PC-9 (cell line): ENCODE measurements around the gene LRRTM4. TPM values are rescaled to one million over a fixed set of nuclear protein-coding genes. Genes with fewer than 3 reads are reported as not detected.

ENCODE experiments used
- BruUV-seq: library from RNA; stranded (reverse); fragments of 400-500 nt; replicated peaks from 2 replicates; lab custom pipeline; 2021; lab: Mats Ljungman, UMichigan
- CTCF ChIA-PET: fragments of 300-600 bp; sonication (Branson Sonifier 250); formaldehyde crosslinking; loops from one replicate; lab custom pipeline; 2022; ENCODE audit warnings: antibody characterized with exemption; lab: Charles Lee
- POLR2A ChIA-PET: fragments of 300-600 bp; sonication (Branson Sonifier 250); formaldehyde crosslinking; loops from one replicate; lab custom pipeline; 2022; ENCODE audit warnings: antibody characterized with exemption; ENCODE audit not compliant: unreplicated experiment; lab: Charles Lee
- DNase-seq, 2 experiments: peaks; one replicate each; pipeline versions ENCODE4 v3.0.0 to v3.0.0-alpha.2; 2015 to 2022; ENCODE audit warnings: mixed read lengths in 1 of 2
- H2AFZ ChIP-seq: fragments of 200-600 bp; sonication (generic); 2 replicates; pipeline ENCODE4 v1.8.1; 2017; ENCODE audit warnings: antibody characterized with exemption
- H3F3A ChIP-seq: fragments of 200-600 bp; sonication (generic); 2 replicates; pipeline ENCODE4 v1.8.1; 2017; ENCODE audit warnings: antibody characterized with exemption, mild to moderate bottlenecking, low read depth; ENCODE audit not compliant: insufficient read depth
- H3K27ac ChIP-seq: fragments of 200-600 bp; sonication (generic); 2 replicates; pipeline ENCODE4 v1.6.1; 2016; ENCODE audit warnings: mixed run types
- H3K27me3 ChIP-seq: fragments of 200-600 bp; sonication (generic); 2 replicates; pipeline ENCODE4 v1.6.1; 2016; ENCODE audit warnings: low read depth, mixed run types; ENCODE audit not compliant: insufficient read depth
- H3K36me3 ChIP-seq: fragments of 200-600 bp; sonication (generic); 2 replicates; pipeline ENCODE4 v1.6.1; 2016; ENCODE audit warnings: low read depth, mixed run types
- H3K4me1 ChIP-seq: fragments of 200-600 bp; sonication (generic); replicated peaks from 2 replicates; pipeline ENCODE4 v1.6.1; 2016; ENCODE audit warnings: mixed run types; ENCODE audit not compliant: insufficient read depth
- H3K4me2 ChIP-seq: fragments of 200-600 bp; sonication (generic); 2 replicates; pipeline ENCODE4 v1.6.1; 2017; ENCODE audit warnings: mixed run types
- H3K4me3 ChIP-seq: fragments of 200-600 bp; sonication (generic); 2 replicates; pipeline ENCODE4 v1.6.1; 2016; ENCODE audit warnings: mixed run types
- H3K79me2 ChIP-seq: fragments of 200-600 bp; sonication (generic); 2 replicates; pipeline ENCODE4 v1.6.1; 2017; ENCODE audit warnings: low read depth, mixed run types
- H3K9me2 ChIP-seq: fragments of 200-600 bp; sonication (generic); 2 replicates; pipeline ENCODE4 v1.8.1; 2017; ENCODE audit warnings: mild to moderate bottlenecking; ENCODE audit not compliant: insufficient read depth
- H3K9me3 ChIP-seq: fragments of 200-600 bp; sonication (generic); 2 replicates; pipeline ENCODE4 v1.8.1; 2016; ENCODE audit warnings: low read depth; ENCODE audit not compliant: insufficient read depth
- H4K20me1 ChIP-seq: fragments of 200-600 bp; sonication (generic); 2 replicates; pipeline ENCODE4 v1.8.1; 2017; ENCODE audit not compliant: insufficient read depth
- EZH2 ChIP-seq: fragments of 200-600 bp; sonication (generic); IDR thresholded peaks from 2 replicates; pipeline ENCODE4 v1.8.0; 2017; ENCODE audit warnings: antibody characterized with exemption, low read depth
- intact Hi-C: fragments of 100-400 bp; cut with micrococcal nuclease; formaldehyde crosslinking; loops from one replicate; pipeline ENCODE4 v1.10.0; 2022; ENCODE audit not compliant: unreplicated experiment
- total RNA-seq: library from RNA; stranded (reverse); gene quantifications from 2 replicates; pipeline ENCODE4 v1.2.3, GENCODE V29; 2021
- TF ChIP-seq, protein P1 (sequence below): fragments of 200-600 bp; sonication (generic); conservative IDR thresholded peaks from 2 replicates; pipeline ENCODE4 v1.6.1; 2017; ENCODE audit warnings: mixed run types, antibody characterized with exemption, mild to moderate bottlenecking, moderate library complexity

Gene LRRTM4
- total RNA-seq, 1 experiment from 2014 or later: 2.2 TPM

DNA sequence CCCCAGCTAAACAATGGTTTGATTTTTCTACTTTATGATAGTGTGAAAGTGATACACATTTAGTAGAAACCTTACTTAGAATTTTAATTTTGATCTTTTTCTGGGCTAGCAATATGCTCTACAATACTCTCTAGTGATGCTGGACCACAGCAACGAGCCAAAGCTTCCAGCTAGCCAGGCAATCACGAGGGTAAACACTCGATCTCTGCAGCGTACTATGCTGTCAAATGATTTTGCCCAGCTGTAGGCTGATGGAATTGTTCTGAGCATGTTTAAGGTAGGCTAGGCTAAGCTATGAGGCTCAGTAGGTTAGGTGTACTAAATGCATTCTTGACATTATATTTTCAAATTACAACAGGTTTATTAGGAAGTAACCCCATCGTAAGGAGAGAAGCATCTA lies 207.5 kb downstream of the LRRTM4 start:
- BruUV-seq: no TSS peak
- H3K4me1 ChIP-seq: no peaks in the 10 kb centered on the region
- POLR2A ChIA-PET: no interaction called here
- H3K79me2 ChIP-seq: no peaks in the 10 kb centered on the region
- H3K4me3 ChIP-seq: no peak overlapping the region
- intact Hi-C loops: no loop called here
- no peaks in the 10 kb centered on the region for H3K9me3 ChIP-seq
- no peaks in the 10 kb centered on the region for H4K20me1 ChIP-seq
- no peaks in the 10 kb centered on the region for H3K36me3 ChIP-seq
- no peaks in the 10 kb centered on the region for H3K27me3 ChIP-seq
- no peak overlapping the region for H3K4me2 ChIP-seq
- no peaks in the 10 kb centered on the region for H3F3A ChIP-seq
- TF ChIP-seq, protein P1, sequence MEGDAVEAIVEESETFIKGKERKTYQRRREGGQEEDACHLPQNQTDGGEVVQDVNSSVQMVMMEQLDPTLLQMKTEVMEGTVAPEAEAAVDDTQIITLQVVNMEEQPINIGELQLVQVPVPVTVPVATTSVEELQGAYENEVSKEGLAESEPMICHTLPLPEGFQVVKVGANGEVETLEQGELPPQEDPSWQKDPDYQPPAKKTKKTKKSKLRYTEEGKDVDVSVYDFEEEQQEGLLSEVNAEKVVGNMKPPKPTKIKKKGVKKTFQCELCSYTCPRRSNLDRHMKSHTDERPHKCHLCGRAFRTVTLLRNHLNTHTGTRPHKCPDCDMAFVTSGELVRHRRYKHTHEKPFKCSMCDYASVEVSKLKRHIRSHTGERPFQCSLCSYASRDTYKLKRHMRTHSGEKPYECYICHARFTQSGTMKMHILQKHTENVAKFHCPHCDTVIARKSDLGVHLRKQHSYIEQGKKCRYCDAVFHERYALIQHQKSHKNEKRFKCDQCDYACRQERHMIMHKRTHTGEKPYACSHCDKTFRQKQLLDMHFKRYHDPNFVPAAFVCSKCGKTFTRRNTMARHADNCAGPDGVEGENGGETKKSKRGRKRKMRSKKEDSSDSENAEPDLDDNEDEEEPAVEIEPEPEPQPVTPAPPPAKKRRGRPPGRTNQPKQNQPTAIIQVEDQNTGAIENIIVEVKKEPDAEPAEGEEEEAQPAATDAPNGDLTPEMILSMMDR: no peak
- TF ChIP-seq EZH2: no peak
- CTCF ChIA-PET: no interaction called here
- no peak for DNase-seq
- no peaks in the 10 kb centered on the region for H3K9me2 ChIP-seq
- no peak overlapping the region for H2AFZ ChIP-seq
- H3K27ac ChIP-seq: no peak overlapping the region

DNA sequence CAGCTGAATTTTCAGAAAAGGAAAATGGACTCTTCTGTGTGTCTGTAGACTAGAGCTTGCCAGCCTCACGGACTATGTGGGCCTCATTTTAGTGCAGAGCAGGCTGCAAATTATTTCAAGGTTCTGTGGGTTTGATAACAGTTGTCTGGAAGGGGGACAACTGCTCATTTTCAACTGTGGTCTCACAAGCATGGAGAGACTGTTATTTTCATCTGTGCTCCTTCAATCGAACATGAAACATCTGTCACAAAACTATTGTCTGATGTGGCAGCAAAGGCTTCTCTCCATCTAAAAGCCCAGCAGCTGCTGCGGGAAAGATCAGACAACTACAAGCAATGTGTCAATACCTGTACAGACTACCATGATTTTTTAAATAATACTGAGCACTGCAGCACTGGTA lies 211.8 kb downstream of the LRRTM4 start:
- H3K9me3 ChIP-seq: no peaks in the 10 kb centered on the region
- intact Hi-C loops: no loop called here
- H2AFZ ChIP-seq: no peak overlapping the region
- no peaks in the 10 kb centered on the region for H3F3A ChIP-seq
- H3K27me3 ChIP-seq: no peaks in the 10 kb centered on the region
- no peak for DNase-seq
- H4K20me1 ChIP-seq: no peaks in the 10 kb centered on the region
- no peak overlapping the region for H3K27ac ChIP-seq
- BruUV-seq: no TSS peak
- H3K4me3 ChIP-seq: no peak overlapping the region
- ChIA-PET POLR2A (no interaction called here), CTCF (no interaction called here)
- H3K4me1 ChIP-seq: no peaks in the 10 kb centered on the region
- no peaks in the 10 kb centered on the region for H3K36me3 ChIP-seq
- no peaks in the 10 kb centered on the region for H3K9me2 ChIP-seq
- H3K79me2 ChIP-seq: no peaks in the 10 kb centered on the region
- TF ChIP-seq, protein P1: no peak
- no peak for TF ChIP-seq EZH2
- H3K4me2 ChIP-seq: no peak overlapping the region

DNA sequence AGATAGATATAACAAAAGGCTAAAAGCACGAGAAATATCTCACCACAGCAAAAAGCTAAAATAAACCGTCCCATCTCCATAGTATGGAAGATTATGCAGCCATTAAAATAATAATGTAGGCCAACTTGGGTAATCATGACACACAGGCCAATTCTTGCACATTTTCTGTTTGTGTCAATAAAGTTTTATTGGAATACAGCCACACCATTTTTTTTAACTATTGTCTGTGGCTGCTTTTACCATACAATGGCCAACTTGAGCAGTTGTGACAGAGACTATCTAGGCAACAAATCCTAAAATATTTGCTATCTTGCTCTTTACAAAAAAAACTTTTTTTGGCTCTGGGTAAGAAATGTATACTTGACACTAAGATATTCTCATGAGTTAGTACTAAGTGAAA lies 212.5 kb downstream of the LRRTM4 start:
- no peak overlapping the region for H3K4me2 ChIP-seq
- no peaks in the 10 kb centered on the region for H3K36me3 ChIP-seq
- H3K9me3 ChIP-seq: no peaks in the 10 kb centered on the region
- no peak overlapping the region for H2AFZ ChIP-seq
- H3F3A ChIP-seq: no peaks in the 10 kb centered on the region
- H3K9me2 ChIP-seq: no peaks in the 10 kb centered on the region
- DNase-seq: no peak
- H3K27ac ChIP-seq: no peak overlapping the region
- CTCF ChIA-PET: no interaction called here
- intact Hi-C loops: no loop called here
- H3K4me1 ChIP-seq: no peaks in the 10 kb centered on the region
- H3K79me2 ChIP-seq: no peaks in the 10 kb centered on the region
- POLR2A ChIA-PET: no interaction called here
- no TSS peak for BruUV-seq
- no peaks in the 10 kb centered on the region for H4K20me1 ChIP-seq
- H3K4me3 ChIP-seq: no peak overlapping the region
- TF ChIP-seq, protein P1: no peak
- TF ChIP-seq EZH2: no peak
- no peaks in the 10 kb centered on the region for H3K27me3 ChIP-seq
